Lower leg skin (tissue), 4 donors: ENCODE data around the gene TP53I13. TPM values are rescaled to one million over a fixed set of nuclear protein-coding genes. Genes with fewer than 3 reads are reported as not detected.

Source experiments
- DNase-seq, 2 donors: peaks; one replicate each; pipeline ENCODE4 v3.0.0-alpha.2; 2019; ENCODE audit warnings: low spot score in 2 of 2
- H3K4me3 ChIP-seq: fragments of 200-600 bp; sonication (generic); 2 replicates; pipeline ENCODE4 v1.5.1; 2017; ENCODE audit warnings: mild to moderate bottlenecking, low read depth; ENCODE audit not compliant: poor library complexity, severe bottlenecking
- POLR2A ChIP-seq, 2 donors: fragments of 450-650 bp; IDR thresholded peaks; one replicate each; pipeline ENCODE4 v1.6.1; 2016 to 2017; ENCODE audit warnings: antibody characterized with exemption in 2 of 2, mild to moderate bottlenecking in 1 of 2, moderate library complexity in 1 of 2
- WGBS, 2 donors: methylation state at CpG; one replicate each; pipeline ENCODE4 v1.1.5; 2018; 5-methylcytosine and 5-hydroxymethylcytosine counted together
- intact Hi-C: fragments of 100-400 bp; cut with DNase I; formaldehyde crosslinking; loops from one replicate; pipeline ENCODE4 v1.15.0; 2023; ENCODE audit warnings: low total_unique reads
- total RNA-seq, 4 donors: library from RNA; depleted of rRNA; stranded (reverse); fragments of >200 nt; gene quantifications; one replicate each; pipeline ENCODE4 v1.1.0, GENCODE V29; 2016
- TF ChIP-seq, protein P1 (sequence below), 3 donors: fragments of 450-650 bp; IDR thresholded peaks; one replicate each; pipeline ENCODE4 v1.5.1; 2016; ENCODE audit warnings: antibody characterized with exemption in 3 of 3, mild to moderate bottlenecking in 3 of 3, moderate library complexity in 2 of 3

The TP53I13 gene
- total RNA-seq, 4 donors from 2014 or later, result 30.2 to 55.8 (median 34.5) TPM

DNA sequence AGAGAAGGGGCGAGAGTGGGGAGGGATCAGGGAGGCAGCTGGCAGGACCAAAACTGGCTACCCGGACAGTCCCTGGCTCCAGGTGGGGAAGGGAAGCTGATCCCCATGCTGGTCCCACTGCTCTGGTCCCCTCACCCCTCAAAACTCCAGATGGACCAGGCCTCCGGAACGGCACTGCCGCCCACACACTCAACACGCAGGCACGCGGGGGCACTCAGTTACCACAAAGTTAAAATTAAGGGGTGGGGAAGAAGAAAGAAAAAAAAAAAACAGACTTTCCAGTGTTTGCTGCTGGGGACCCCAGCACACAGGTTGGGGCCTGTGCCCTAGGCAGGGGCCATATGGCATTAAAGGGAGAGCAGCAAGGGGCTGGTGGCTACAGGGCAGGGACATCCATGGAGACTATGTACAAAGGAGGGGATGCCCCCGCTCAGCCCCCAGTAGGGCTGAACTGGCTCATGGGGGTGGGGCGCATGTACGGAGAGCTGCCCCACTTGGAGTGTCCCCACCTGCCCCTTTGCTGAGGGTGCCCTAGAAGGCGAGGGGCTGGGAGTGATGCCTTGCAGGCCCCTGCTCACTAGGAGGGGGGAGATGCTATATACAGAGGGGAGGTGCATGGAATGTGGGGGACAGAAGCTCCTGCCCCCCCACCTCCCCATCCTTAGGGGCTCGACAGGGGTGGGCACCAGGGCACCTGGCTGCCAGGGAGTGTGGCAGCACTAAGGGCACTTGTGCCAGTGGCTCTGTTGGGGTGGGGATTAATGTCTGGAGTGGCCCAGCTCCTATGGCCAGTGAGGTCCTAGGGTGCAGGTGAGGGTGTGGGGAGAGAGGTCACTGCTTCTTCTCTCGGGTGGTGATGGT, 5.6 kb downstream of the TP53I13 start:
- no peak overlapping the region for H3K4me3 ChIP-seq
- peak in 1 of 2 donors; percentile 70 for DNase-seq
- TF ChIP-seq, protein P1, sequence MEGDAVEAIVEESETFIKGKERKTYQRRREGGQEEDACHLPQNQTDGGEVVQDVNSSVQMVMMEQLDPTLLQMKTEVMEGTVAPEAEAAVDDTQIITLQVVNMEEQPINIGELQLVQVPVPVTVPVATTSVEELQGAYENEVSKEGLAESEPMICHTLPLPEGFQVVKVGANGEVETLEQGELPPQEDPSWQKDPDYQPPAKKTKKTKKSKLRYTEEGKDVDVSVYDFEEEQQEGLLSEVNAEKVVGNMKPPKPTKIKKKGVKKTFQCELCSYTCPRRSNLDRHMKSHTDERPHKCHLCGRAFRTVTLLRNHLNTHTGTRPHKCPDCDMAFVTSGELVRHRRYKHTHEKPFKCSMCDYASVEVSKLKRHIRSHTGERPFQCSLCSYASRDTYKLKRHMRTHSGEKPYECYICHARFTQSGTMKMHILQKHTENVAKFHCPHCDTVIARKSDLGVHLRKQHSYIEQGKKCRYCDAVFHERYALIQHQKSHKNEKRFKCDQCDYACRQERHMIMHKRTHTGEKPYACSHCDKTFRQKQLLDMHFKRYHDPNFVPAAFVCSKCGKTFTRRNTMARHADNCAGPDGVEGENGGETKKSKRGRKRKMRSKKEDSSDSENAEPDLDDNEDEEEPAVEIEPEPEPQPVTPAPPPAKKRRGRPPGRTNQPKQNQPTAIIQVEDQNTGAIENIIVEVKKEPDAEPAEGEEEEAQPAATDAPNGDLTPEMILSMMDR (IDR thresholded peaks at IDR 0.05), result no peak
- TF ChIP-seq POLR2A (IDR thresholded peaks at IDR 0.05), result no peak
- intact Hi-C loops, result no loop called here
- 82 to 92% methylated on average over 14 of the region's 14 CpGs for WGBS, 2 donors

GRCh38 chr17:29574732-29575510, 6.4 kb downstream of the TP53I13 start:
- no peak for TF ChIP-seq POLR2A (IDR thresholded peaks at IDR 0.05)
- TF ChIP-seq, protein P1 (IDR thresholded peaks at IDR 0.05), result no peak
- intact Hi-C loops, result loop anchor here (5.0 kb wide), 1 partner anchor 37 kb away; no protein-coding TSS in a partner anchor
- WGBS, 2 donors, result 76 to 86% methylated on average over 16 to 17 of the region's 17 CpGs
- DNase-seq, result peak in 1 of 2 donors; percentile 81
- no peak overlapping the region for H3K4me3 ChIP-seq

GRCh38 chr17:29575511-29576213, 7.2 kb downstream of the TP53I13 start:
- TF ChIP-seq, protein P1 (IDR thresholded peaks at IDR 0.05), result no peak
- no peak for TF ChIP-seq POLR2A (IDR thresholded peaks at IDR 0.05)
- no peak overlapping the region for H3K4me3 ChIP-seq
- WGBS, 2 donors, result 84 to 85% methylated on average over 24 to 27 of the region's 28 CpGs
- DNase-seq, result no peak
- intact Hi-C loops, result loop anchor here (5.0 kb wide), 1 partner anchor 37 kb away; no protein-coding TSS in a partner anchor

DNA sequence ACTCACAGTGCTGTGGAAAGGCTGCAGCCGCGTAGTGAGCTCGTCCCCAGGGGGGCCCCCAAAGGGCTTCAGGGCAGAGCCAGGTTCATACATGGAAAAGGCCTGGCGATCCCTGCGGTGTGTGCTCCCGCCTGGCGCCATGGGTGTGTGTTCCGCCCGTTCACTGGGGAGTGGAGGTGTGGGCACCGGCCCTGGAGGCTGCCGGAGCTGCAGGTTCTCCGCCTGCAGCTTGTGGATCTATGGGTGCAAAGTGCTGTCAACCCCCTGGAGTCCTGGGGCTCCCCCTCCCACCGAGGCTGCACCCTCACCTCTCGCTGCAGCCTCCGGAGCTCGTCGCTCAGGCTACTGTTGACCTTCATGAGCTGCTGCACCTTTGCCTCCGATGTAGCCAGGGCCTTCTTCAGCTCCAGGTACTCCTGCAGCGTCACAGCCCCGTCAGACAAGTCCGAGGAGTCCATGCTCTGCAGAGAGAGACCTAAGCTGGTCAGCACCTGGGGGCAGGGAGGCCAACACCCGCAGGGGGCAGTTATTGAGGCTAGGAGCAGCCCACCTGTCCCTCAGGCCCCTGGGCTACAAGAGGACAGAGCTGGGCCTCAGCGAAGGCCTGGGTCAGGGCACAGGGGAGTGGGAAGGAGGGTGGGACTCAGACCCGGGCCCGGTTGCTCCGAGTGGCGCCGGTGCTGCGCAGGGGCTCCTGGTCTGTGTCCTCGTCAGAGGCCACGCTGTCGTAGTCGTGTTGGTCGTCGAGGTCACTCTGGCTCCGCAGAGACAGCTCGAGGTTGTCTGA, 7.9 kb downstream of the TP53I13 start:
- TF ChIP-seq, protein P1 (IDR thresholded peaks at IDR 0.05), result no peak
- no peak for TF ChIP-seq POLR2A (IDR thresholded peaks at IDR 0.05)
- WGBS, 2 donors, result 92 to 93% methylated on average over 16 to 26 of the region's 37 CpGs
- H3K4me3 ChIP-seq, result no peak overlapping the region
- no peak for DNase-seq
- intact Hi-C loops, result loop anchor here (5.0 kb wide), 1 partner anchor 36 kb away; no protein-coding TSS in a partner anchor

GRCh38 chr17:29577001-29577370, 8.5 kb downstream of the TP53I13 start:
- DNase-seq, result no peak
- intact Hi-C loops, result loop anchor here (5.0 kb wide), 1 partner anchor 35 kb away; no protein-coding TSS in a partner anchor
- TF ChIP-seq POLR2A (IDR thresholded peaks at IDR 0.05), result no peak
- TF ChIP-seq, protein P1 (IDR thresholded peaks at IDR 0.05), result no peak
- no peak overlapping the region for H3K4me3 ChIP-seq
- WGBS, 2 donors, result 97% methylated on average over 9 of the region's 9 CpGs
